Measurements from ENCODE around the gene LCE1B.

LCE1B gene

GRCh38 chr1:152806576-152806975, 5.2 kb upstream of the LCE1B start, which contains the start of gene LCE1C:
Gene LCE1C, minus strand, starts transcription at chr1:152806651. Its CDS starts 1,173 bp downstream, at chr1:152805478.
- Histone ChIP-seq H3K27me3 (ENCODE audit: control insufficient read depth, insufficient read depth, low read length) (no peaks in the 10 kb centered on the region), H3K4me3 (ENCODE audit: low read depth, low read length) (no peak within 1 kb of the TSS), H3K9me3 (ENCODE audit: control insufficient read depth, insufficient read depth, low read length) (peaks cover 93% of the 10 kb centered on the region), H3K27ac (ENCODE audit: low read depth, low read length) (no peak within 1 kb of the TSS), H3K4me1 (ENCODE audit: control insufficient read depth, insufficient read depth, low read length) (no peaks in the 10 kb centered on the region), H3K36me3 (ENCODE audit: control insufficient read depth, insufficient read depth, low read length) (no peaks in the 10 kb centered on the region), H3K9ac (ENCODE audit: low read depth, low read length) (no peak within 1 kb of the TSS)

- no peak overlapping the region for H3K9ac ChIP-seq (ENCODE audit: low read depth, low read length)
- H3K4me1 ChIP-seq (ENCODE audit: control insufficient read depth, insufficient read depth, low read length) = no peaks in the 10 kb centered on the region
- peaks cover 93% of the 10 kb centered on the region for H3K9me3 ChIP-seq (ENCODE audit: control insufficient read depth, insufficient read depth, low read length)
- no peak overlapping the region for H3K27ac ChIP-seq (ENCODE audit: low read depth, low read length)
- H3K36me3 ChIP-seq (ENCODE audit: control insufficient read depth, insufficient read depth, low read length) = no peaks in the 10 kb centered on the region
- no peak overlapping the region for H3K4me3 ChIP-seq (ENCODE audit: low read depth, low read length)
- no peaks in the 10 kb centered on the region for H3K27me3 ChIP-seq (ENCODE audit: control insufficient read depth, insufficient read depth, low read length)
These were observed 721 bp upstream of the LCE1B start for GRCh38 chr1:152811050-152811449.

- Histone ChIP-seq H3K4me3 (ENCODE audit: low read depth, low read length) (no peak overlapping the region), H3K36me3 (ENCODE audit: control insufficient read depth, insufficient read depth, low read length) (no peaks in the 10 kb centered on the region), H3K9me3 (ENCODE audit: control insufficient read depth, insufficient read depth, low read length) (peaks cover 77% of the 10 kb centered on the region), H3K27ac (ENCODE audit: low read depth, low read length) (no peak overlapping the region), H3K4me1 (ENCODE audit: control insufficient read depth, insufficient read depth, low read length) (no peaks in the 10 kb centered on the region), H3K27me3 (ENCODE audit: control insufficient read depth, insufficient read depth, low read length) (no peaks in the 10 kb centered on the region), H3K9ac (ENCODE audit: low read depth, low read length) (no peak overlapping the region)
These were observed 5.5 kb downstream of the LCE1B start for GRCh38 chr1:152817309-152817708.

GRCh38 chr1:152823294-152823693, 11.5 kb downstream of the LCE1B start:
- Histone ChIP-seq H3K36me3 (ENCODE audit: control insufficient read depth, insufficient read depth, low read length) (no peaks in the 10 kb centered on the region), H3K9me3 (ENCODE audit: control insufficient read depth, insufficient read depth, low read length) (peaks cover 75% of the 10 kb centered on the region), H3K27me3 (ENCODE audit: control insufficient read depth, insufficient read depth, low read length) (no peaks in the 10 kb centered on the region), H3K9ac (ENCODE audit: low read depth, low read length) (no peak overlapping the region), H3K4me3 (ENCODE audit: low read depth, low read length) (no peak overlapping the region), H3K27ac (ENCODE audit: low read depth, low read length) (no peak overlapping the region), H3K4me1 (ENCODE audit: control insufficient read depth, insufficient read depth, low read length) (no peaks in the 10 kb centered on the region)

GRCh38 chr1:152824964-152825363, 13.2 kb downstream of the LCE1B start:
- Histone ChIP-seq H3K4me3 (ENCODE audit: low read depth, low read length) (no peak overlapping the region), H3K9me3 (ENCODE audit: control insufficient read depth, insufficient read depth, low read length) (peaks cover 78% of the 10 kb centered on the region)

GRCh38 chr1:152827173-152827572, 15.4 kb downstream of the LCE1B start, which contains the start of gene LCE1A:
Gene LCE1A, plus strand, starts transcription at chr1:152827473. Its CDS starts 0 bp downstream, at chr1:152827473.
- H3K9me3 ChIP-seq (ENCODE audit: control insufficient read depth, insufficient read depth, low read length) = peaks cover 80% of the 10 kb centered on the region
- H3K4me3 ChIP-seq (ENCODE audit: low read depth, low read length) = no peak within 1 kb of the TSS
- no peak within 1 kb of the TSS for H3K27ac ChIP-seq (ENCODE audit: low read depth, low read length)
- H3K27me3 ChIP-seq (ENCODE audit: control insufficient read depth, insufficient read depth, low read length) = no peaks in the 10 kb centered on the region
- H3K4me1 ChIP-seq (ENCODE audit: control insufficient read depth, insufficient read depth, low read length) = no peaks in the 10 kb centered on the region
- H3K9ac ChIP-seq (ENCODE audit: low read depth, low read length) = no peak within 1 kb of the TSS
- H3K36me3 ChIP-seq (ENCODE audit: control insufficient read depth, insufficient read depth, low read length) = no peaks in the 10 kb centered on the region

More at GRCh38 chr1:152824964-152825363, 13.2 kb downstream of the LCE1B start:
- Histone ChIP-seq H3K9ac (ENCODE audit: low read depth, low read length) (no peak overlapping the region), H3K27ac (ENCODE audit: low read depth, low read length) (no peak overlapping the region), H3K27me3 (ENCODE audit: control insufficient read depth, insufficient read depth, low read length) (no peaks in the 10 kb centered on the region), H3K4me1 (ENCODE audit: control insufficient read depth, insufficient read depth, low read length) (no peaks in the 10 kb centered on the region), H3K36me3 (ENCODE audit: control insufficient read depth, insufficient read depth, low read length) (no peaks in the 10 kb centered on the region)

- Histone ChIP-seq H3K27me3 (ENCODE audit: control insufficient read depth, insufficient read depth, low read length) (no peaks in the 10 kb centered on the region), H3K4me1 (ENCODE audit: control insufficient read depth, insufficient read depth, low read length) (no peaks in the 10 kb centered on the region), H3K9me3 (ENCODE audit: control insufficient read depth, insufficient read depth, low read length) (peaks cover 48% of the 10 kb centered on the region)
These were observed 25.1 kb downstream of the LCE1B start for GRCh38 chr1:152836870-152837269.

GRCh38 chr1:152842556-152842955, 30.8 kb downstream of the LCE1B start, which contains the start of gene LCE6A:
Gene LCE6A, plus strand, starts transcription at chr1:152842856. Its CDS starts 665 bp downstream, at chr1:152843521.
- Histone ChIP-seq H3K36me3 (ENCODE audit: control insufficient read depth, insufficient read depth, low read length) (no peaks in the 10 kb centered on the region), H3K27me3 (ENCODE audit: control insufficient read depth, insufficient read depth, low read length) (no peaks in the 10 kb centered on the region), H3K9me3 (ENCODE audit: control insufficient read depth, insufficient read depth, low read length) (peaks cover 84% of the 10 kb centered on the region)

More at GRCh38 chr1:152836870-152837269, 25.1 kb downstream of the LCE1B start:
- H3K4me3 ChIP-seq (ENCODE audit: low read depth, low read length) = no peak overlapping the region
- no peak overlapping the region for H3K27ac ChIP-seq (ENCODE audit: low read depth, low read length)
- H3K36me3 ChIP-seq (ENCODE audit: control insufficient read depth, insufficient read depth, low read length) = no peaks in the 10 kb centered on the region
- no peak overlapping the region for H3K9ac ChIP-seq (ENCODE audit: low read depth, low read length)

GRCh38 chr1:152855661-152856060, 43.9 kb downstream of the LCE1B start:
- Histone ChIP-seq H3K36me3 (ENCODE audit: control insufficient read depth, insufficient read depth, low read length) (no peaks in the 10 kb centered on the region), H3K9me3 (ENCODE audit: control insufficient read depth, insufficient read depth, low read length) (peaks cover 87% of the 10 kb centered on the region), H3K4me3 (ENCODE audit: low read depth, low read length) (no peak overlapping the region), H3K27me3 (ENCODE audit: control insufficient read depth, insufficient read depth, low read length) (no peaks in the 10 kb centered on the region), H3K4me1 (ENCODE audit: control insufficient read depth, insufficient read depth, low read length) (no peaks in the 10 kb centered on the region), H3K27ac (ENCODE audit: low read depth, low read length) (no peak overlapping the region), H3K9ac (ENCODE audit: low read depth, low read length) (no peak overlapping the region)

More at GRCh38 chr1:152842556-152842955, 30.8 kb downstream of the LCE1B start, which contains the start of gene LCE6A:
- H3K4me3 ChIP-seq (ENCODE audit: low read depth, low read length) = no peak within 1 kb of the TSS
- no peak within 1 kb of the TSS for H3K27ac ChIP-seq (ENCODE audit: low read depth, low read length)
- no peak within 1 kb of the TSS for H3K9ac ChIP-seq (ENCODE audit: low read depth, low read length)
- no peaks in the 10 kb centered on the region for H3K4me1 ChIP-seq (ENCODE audit: control insufficient read depth, insufficient read depth, low read length)

GRCh38 chr1:152858062-152858461, 46.3 kb downstream of the LCE1B start:
- H3K4me3 ChIP-seq (ENCODE audit: low read depth, low read length) = no peak overlapping the region
- no peaks in the 10 kb centered on the region for H3K4me1 ChIP-seq (ENCODE audit: control insufficient read depth, insufficient read depth, low read length)
- H3K27me3 ChIP-seq (ENCODE audit: control insufficient read depth, insufficient read depth, low read length) = no peaks in the 10 kb centered on the region
- H3K9me3 ChIP-seq (ENCODE audit: control insufficient read depth, insufficient read depth, low read length) = peaks cover 92% of the 10 kb centered on the region
- no peaks in the 10 kb centered on the region for H3K36me3 ChIP-seq (ENCODE audit: control insufficient read depth, insufficient read depth, low read length)
- H3K9ac ChIP-seq (ENCODE audit: low read depth, low read length) = no peak overlapping the region
- no peak overlapping the region for H3K27ac ChIP-seq (ENCODE audit: low read depth, low read length)

GRCh38 chr1:152859696-152860095, 47.9 kb downstream of the LCE1B start, which contains the start of gene LCE7A:
Gene LCE7A, plus strand, starts transcription at chr1:152859996. Its CDS starts 702 bp downstream, at chr1:152860698.
- Histone ChIP-seq H3K9ac (ENCODE audit: low read depth, low read length) (no peak within 1 kb of the TSS), H3K9me3 (ENCODE audit: control insufficient read depth, insufficient read depth, low read length) (peaks cover 91% of the 10 kb centered on the region), H3K27ac (ENCODE audit: low read depth, low read length) (no peak within 1 kb of the TSS), H3K4me3 (ENCODE audit: low read depth, low read length) (no peak within 1 kb of the TSS; the same call in 1 of the 2 replicates), H3K4me1 (ENCODE audit: control insufficient read depth, insufficient read depth, low read length) (no peaks in the 10 kb centered on the region), H3K27me3 (ENCODE audit: control insufficient read depth, insufficient read depth, low read length) (no peaks in the 10 kb centered on the region), H3K36me3 (ENCODE audit: control insufficient read depth, insufficient read depth, low read length) (no peaks in the 10 kb centered on the region)

All from HUES48 (cell line).